NK-92 (cell line): Measurements from ENCODE around the gene PCDHA3.
"Not testable (repeated sequence)": the region's sequence is repeated elsewhere in the genome, so short reads cannot be mapped to it uniquely, and the experiment has no call there.

Experiments
- DNase-seq: peaks from one replicate; lab custom pipeline; 2025; ENCODE audit not compliant: unreplicated experiment; lab: John Stamatoyannopoulos, UW

PCDHA3 gene

DNA sequence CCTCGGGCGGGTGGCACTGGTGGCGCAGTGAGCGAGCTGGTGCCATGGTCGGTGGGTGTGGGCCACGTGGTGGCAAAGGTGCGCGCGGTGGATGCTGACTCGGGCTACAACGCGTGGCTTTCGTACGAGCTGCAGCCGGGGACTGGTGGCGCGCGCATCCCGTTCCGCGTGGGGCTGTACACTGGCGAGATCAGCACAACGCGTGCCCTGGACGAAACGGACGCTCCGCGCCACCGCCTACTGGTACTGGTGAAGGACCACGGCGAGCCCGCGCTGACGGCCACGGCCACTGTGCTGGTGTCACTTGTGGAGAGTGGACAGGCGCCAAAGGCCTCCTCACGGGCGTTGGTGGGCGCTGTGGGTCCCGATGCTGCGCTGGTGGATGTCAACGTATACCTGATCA lies 8.0 kb downstream of the PCDHA3 start:
- no peak for DNase-seq

DNA sequence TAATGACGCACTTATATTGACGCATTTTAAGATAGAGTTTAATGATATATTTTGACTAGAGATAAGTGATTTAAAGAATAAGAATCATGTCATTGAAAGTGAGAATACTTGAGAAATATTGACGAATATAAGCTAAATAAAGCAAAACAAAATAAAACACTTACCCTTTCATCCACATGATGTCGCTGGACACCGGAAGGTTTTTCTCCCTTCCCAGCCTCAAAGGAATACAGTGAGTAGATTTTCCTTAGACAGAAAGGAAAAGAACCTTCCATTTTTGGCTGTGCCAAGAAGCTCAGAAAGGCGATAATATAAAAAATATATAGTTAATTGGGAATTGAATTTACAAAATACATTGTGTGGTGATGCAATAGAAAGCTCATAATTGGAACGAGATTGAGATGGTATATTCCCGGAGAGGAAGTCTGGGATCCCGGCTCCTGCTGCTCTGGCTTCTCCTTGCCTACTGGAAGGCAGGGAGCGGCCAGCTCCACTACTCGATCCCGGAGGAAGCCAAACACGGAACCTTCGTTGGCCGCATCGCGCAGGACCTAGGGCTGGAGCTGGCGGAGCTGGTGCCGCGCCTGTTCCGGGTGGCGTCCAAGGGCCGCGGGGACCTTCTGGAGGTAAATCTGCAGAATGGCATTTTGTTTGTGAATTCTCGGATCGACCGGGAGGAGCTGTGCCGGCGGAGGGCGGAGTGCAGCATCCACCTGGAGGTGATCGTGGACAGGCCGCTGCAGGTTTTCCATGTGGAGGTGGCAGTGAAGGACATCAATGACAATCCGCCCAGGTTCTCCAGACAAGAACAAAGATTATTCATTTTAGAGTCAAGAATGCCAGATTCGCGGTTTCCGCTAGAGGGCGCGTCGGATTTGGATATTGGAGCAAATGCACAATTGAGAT lies 20.8 kb downstream of the PCDHA3 start, which contains the start of gene PCDHA5:
PCDHA5 (plus strand) TSS at position 239 of the 906 bp plus-strand sequence.
- no peak for DNase-seq

DNA sequence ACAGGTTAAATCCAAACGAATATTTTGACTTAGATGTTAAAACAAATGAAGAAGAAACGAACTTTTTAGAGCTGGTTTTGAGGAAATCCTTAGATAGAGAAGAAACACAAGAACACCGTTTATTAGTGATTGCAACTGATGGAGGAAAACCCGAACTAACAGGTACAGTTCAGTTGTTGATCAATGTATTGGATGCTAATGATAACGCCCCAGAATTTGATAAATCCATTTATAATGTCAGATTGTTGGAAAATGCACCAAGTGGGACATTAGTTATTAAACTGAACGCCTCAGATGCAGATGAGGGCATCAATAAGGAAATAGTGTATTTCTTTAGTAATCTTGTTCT lies 21.4 kb downstream of the PCDHA3 start:
- DNase-seq, result no peak

- DNase-seq, result not testable (repeated sequence)
These were observed 22.1 kb downstream of the PCDHA3 start for GRCh38 chr5:140822969-140823368.

- no peak for DNase-seq
These were observed 22.6 kb downstream of the PCDHA3 start for GRCh38 chr5:140823475-140823874.

DNA sequence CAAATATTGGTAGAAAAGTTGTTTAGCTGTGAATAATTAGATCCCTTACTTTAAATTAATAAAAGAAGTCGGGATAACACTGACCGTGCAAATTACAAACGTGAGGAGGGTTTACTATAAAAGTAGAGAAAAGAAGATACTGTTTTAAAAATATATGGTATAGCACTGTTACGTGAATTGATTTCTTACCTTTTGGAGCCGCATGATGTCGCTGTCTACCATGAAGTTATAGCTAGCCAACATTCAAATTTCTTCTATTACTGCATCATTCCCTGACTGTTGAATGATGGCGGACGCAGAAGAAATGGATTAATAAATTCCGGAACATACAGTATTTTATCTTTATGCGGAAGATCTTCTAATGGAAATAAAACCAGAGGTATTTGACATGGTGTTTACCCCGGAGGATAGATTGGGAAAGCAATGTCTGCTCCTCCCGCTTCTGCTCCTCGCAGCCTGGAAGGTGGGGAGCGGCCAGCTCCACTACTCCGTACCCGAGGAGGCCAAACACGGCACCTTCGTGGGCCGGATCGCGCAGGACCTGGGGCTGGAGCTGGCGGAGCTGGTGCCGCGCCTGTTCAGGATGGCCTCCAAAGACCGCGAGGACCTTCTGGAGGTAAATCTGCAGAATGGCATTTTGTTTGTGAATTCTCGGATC lies 27.0 kb downstream of the PCDHA3 start, which contains the start of gene PCDHA6:
PCDHA6 (plus strand) TSS at position 257 of the 658 bp plus-strand sequence; CDS start at position 389, 132 bp downstream.
- DNase-seq, result no peak

DNA sequence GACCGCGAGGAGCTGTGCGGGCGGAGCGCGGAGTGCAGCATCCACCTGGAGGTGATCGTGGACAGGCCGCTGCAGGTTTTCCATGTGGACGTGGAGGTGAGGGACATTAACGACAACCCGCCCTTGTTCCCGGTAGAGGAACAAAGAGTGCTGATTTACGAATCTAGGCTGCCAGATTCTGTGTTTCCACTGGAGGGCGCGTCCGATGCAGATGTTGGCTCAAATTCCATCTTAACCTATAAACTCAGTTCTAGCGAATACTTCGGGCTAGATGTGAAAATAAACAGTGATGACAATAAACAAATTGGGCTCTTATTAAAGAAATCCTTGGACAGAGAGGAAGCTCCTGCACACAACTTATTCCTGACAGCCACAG lies 27.5 kb downstream of the PCDHA3 start:
- no peak for DNase-seq

DNA sequence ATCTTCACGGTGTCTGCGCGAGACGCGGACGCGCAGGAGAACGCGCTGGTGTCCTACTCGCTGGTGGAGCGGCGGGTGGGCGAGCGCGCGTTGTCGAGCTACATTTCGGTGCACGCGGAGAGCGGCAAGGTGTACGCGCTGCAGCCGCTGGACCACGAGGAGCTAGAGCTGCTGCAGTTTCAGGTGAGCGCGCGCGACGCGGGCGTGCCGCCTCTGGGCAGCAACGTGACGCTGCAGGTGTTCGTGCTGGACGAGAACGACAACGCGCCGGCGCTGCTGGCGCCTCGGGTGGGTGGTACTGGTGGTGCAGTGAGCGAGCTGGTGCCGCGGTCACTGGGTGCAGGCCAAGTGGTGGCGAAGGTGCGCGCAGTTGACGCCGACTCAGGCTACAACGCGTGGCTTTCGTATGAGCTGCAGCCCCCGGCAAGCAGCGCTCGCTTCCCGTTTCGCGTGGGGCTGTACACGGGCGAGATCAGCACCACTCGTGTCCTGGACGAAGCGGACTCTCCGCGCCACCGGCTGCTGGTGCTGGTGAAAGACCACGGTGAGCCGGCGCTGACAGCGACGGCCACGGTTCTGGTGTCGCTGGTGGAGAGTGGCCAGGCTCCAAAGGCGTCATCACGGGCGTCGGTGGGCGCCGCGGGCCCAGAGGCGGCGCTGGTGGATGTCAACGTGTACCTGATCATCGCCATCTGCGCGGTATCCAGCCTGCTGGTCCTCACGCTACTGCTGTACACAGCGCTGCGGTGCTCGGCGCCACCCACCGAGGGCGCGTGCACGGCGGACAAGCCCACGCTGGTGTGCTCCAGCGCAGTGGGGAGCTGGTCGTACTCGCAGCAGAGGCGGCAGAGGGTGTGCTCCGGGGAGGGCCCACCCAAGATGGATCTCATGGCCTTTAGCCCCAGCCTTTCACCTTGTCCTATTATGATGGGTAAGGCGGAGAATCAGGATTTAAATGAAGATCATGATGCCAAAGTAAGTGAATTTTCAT lies 28.9 kb downstream of the PCDHA3 start:
- not testable (repeated sequence) for DNase-seq

- DNase-seq, result no peak
These were observed 33.1 kb downstream of the PCDHA3 start, which contains the start of gene PCDHA7 for GRCh38 chr5:140833993-140834392. Gene PCDHA7, plus strand, starts transcription at chr5:140834269. Its CDS starts 115 bp downstream, at chr5:140834384.

GRCh38 chr5:140834439-140835008 lies 33.7 kb downstream of the PCDHA3 start:
- DNase-seq, result not testable (repeated sequence)

DNA sequence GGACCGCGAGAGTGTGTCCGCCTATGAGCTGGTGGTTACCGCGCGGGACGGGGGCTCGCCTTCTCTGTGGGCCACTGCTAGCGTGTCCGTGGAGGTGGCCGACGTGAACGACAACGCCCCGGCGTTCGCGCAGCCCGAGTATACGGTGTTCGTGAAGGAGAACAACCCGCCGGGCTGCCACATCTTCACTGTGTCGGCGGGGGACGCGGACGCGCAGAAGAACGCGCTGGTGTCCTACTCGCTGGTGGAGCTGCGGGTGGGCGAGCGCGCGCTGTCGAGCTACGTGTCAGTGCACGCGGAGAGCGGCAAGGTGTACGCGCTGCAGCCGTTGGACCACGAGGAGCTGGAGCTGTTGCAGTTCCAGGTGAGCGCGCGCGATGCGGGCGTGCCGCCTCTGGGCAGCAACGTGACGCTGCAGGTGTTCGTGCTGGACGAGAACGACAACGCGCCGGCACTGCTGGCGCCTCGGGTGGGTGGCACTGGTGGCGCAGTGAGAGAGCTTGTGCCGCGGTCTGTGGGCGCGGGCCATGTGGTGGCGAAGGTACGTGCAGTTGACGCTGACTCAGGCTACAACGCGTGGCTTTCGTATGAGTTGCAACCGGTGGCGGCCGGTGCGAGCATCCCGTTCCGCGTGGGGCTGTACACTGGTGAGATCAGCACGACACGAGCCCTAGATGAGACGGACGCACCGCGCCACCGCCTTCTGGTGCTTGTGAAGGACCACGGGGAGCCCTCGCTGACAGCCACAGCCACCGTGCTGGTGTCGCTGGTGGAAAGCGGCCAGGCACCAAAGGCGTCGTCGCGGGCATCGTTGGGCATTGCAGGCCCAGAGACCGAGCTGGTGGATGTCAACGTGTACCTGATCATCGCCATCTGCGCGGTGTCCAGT lies 35.0 kb downstream of the PCDHA3 start:
- DNase-seq, result no peak

GRCh38 chr5:140840978-140841962 lies 40.4 kb downstream of the PCDHA3 start, which contains the start of gene PCDHA8:
Gene PCDHA8, plus strand, starts transcription at chr5:140841187. Its CDS starts 135 bp downstream, at chr5:140841322.
- no peak for DNase-seq

GRCh38 chr5:140842798-140843733 lies 42.2 kb downstream of the PCDHA3 start:
- DNase-seq, result no peak

- not testable (repeated sequence) for DNase-seq
These were observed 47.6 kb downstream of the PCDHA3 start, which contains the start of gene PCDHA9 for GRCh38 chr5:140848139-140849102. Gene PCDHA9, plus strand, starts transcription at chr5:140848382. Its CDS starts 114 bp downstream, at chr5:140848496.

DNA sequence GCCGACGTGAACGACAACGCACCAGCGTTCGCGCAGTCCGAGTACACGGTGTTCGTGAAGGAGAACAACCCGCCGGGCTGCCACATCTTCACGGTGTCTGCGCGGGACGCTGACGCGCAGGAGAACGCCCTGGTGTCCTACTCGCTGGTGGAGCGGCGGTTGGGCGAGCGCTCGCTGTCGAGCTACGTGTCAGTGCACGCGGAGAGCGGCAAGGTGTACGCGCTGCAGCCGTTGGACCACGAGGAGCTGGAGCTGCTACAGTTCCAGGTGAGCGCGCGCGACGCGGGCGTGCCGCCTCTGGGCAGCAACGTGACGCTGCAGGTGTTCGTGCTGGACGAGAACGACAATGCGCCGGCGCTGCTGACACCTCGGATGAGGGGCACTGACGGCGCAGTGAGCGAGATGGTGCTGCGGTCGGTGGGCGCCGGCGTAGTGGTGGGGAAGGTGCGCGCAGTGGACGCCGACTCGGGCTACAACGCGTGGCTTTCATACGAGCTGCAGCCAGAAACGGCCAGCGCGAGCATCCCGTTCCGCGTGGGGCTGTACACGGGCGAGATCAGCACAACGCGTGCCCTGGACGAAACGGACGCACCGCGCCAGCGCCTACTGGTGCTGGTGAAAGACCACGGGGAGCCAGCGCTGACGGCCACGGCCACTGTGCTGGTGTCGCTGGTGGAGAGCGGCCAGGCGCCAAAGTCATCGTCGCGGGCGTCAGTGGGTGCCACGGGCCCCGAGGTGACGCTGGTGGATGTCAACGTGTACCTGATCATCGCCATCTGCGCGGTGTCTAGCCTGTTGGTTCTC lies 49.2 kb downstream of the PCDHA3 start:
- not testable (repeated sequence) for DNase-seq
